ENCODE data around the gene CAVIN2. TPM values are rescaled to one million over a fixed set of nuclear protein-coding genes. Genes with fewer than 3 reads are reported as not detected.

CAVIN2 gene
- total RNA-seq, 1 experiment from 2014 or later = not detected

- Mint-ChIP-seq H3K27ac (ENCODE audit: unreplicated experiment) (no peak overlapping the region), H3K9me3 (ENCODE audit: unreplicated experiment) (peaks cover 10% of the 10 kb centered on the region), H3K4me3 (ENCODE audit: unreplicated experiment) (no peak overlapping the region), H3K27me3 (ENCODE audit: insufficient read depth, unreplicated experiment) (no peaks in the 10 kb centered on the region), H3K36me3 (ENCODE audit: insufficient read depth, unreplicated experiment) (no peaks in the 10 kb centered on the region), H3K4me1 (ENCODE audit: low read depth, unreplicated experiment) (peaks cover under 1% of the 10 kb centered on the region)
- intact Hi-C loops (cut with micrococcal nuclease; ENCODE audit: unreplicated experiment) = no loop called here
- no peak for DNase-seq
- BruUV-seq (replicated peaks) = no TSS peak
- no peak overlapping the region for H3K4me3 ChIP-seq (ENCODE audit: low read depth, low read length)
- no peaks in the 10 kb centered on the region for H3K36me3 ChIP-seq (ENCODE audit: control insufficient read depth, insufficient read depth, low read length)
- no peaks in the 10 kb centered on the region for H3K9me3 ChIP-seq
- peaks cover 5% of the 10 kb centered on the region; the same call in 1 of the 2 replicates for H3K4me1 ChIP-seq
- ChIA-PET POLR2A (no interaction called here), CTCF (no interaction called here)
- no peaks in the 10 kb centered on the region for H3K27me3 ChIP-seq (replicated peaks; ENCODE audit: control insufficient read depth, insufficient read depth, low read length)
- no peak for TF ChIP-seq CTCF (IDR thresholded peaks at IDR 0.05; ENCODE audit: insufficient read depth in 1 of 2, low read depth in 1 of 2, low read length in 1 of 2, severe bottlenecking in 1 of 2, unreplicated experiment in 1 of 2)
Observed at GRCh38 chr2:191795715-191796114, 51.2 kb downstream of the CAVIN2 start.

GRCh38 chr2:191791953-191792560 lies 54.8 kb downstream of the CAVIN2 start:
- no peak for DNase-seq
- 0 out of 2 replicates have a peak, but pooled peaks cover under 1% of the 10 kb centered on the region for H3K4me1 ChIP-seq
- ChIA-PET POLR2A (no interaction called here), CTCF (interaction anchor here (1.0 kb wide), 1 partner anchor 10 kb away, joined by 3 read pairs; no protein-coding TSS in a partner anchor)
- Mint-ChIP-seq H3K27ac (ENCODE audit: unreplicated experiment) (no peak overlapping the region), H3K9me3 (ENCODE audit: unreplicated experiment) (no peaks in the 10 kb centered on the region), H3K36me3 (ENCODE audit: insufficient read depth, unreplicated experiment) (no peaks in the 10 kb centered on the region), H3K27me3 (ENCODE audit: insufficient read depth, unreplicated experiment) (no peaks in the 10 kb centered on the region), H3K4me1 (ENCODE audit: low read depth, unreplicated experiment) (no peaks in the 10 kb centered on the region), H3K4me3 (ENCODE audit: unreplicated experiment) (no peak overlapping the region)
- TF ChIP-seq CTCF (IDR thresholded peaks at IDR 0.05; ENCODE audit: insufficient read depth in 1 of 2, low read depth in 1 of 2, low read length in 1 of 2, severe bottlenecking in 1 of 2, unreplicated experiment in 1 of 2) = no peak
- H3K36me3 ChIP-seq (ENCODE audit: control insufficient read depth, insufficient read depth, low read length) = no peaks in the 10 kb centered on the region
- intact Hi-C loops (cut with micrococcal nuclease; ENCODE audit: unreplicated experiment) = no loop called here
- H3K9me3 ChIP-seq = no peaks in the 10 kb centered on the region
- no TSS peak for BruUV-seq (replicated peaks)
- H3K27me3 ChIP-seq (replicated peaks; ENCODE audit: control insufficient read depth, insufficient read depth, low read length) = no peaks in the 10 kb centered on the region
- no peak overlapping the region for H3K4me3 ChIP-seq (ENCODE audit: low read depth, low read length)

GRCh38 chr2:191790737-191791136 lies 56.2 kb downstream of the CAVIN2 start:
- Mint-ChIP-seq H3K4me3 (ENCODE audit: unreplicated experiment) (no peak overlapping the region), H3K27ac (ENCODE audit: unreplicated experiment) (no peak overlapping the region), H3K36me3 (ENCODE audit: insufficient read depth, unreplicated experiment) (no peaks in the 10 kb centered on the region), H3K27me3 (ENCODE audit: insufficient read depth, unreplicated experiment) (no peaks in the 10 kb centered on the region), H3K4me1 (ENCODE audit: low read depth, unreplicated experiment) (no peaks in the 10 kb centered on the region), H3K9me3 (ENCODE audit: unreplicated experiment) (no peaks in the 10 kb centered on the region)
- Histone ChIP-seq H3K9me3 (no peaks in the 10 kb centered on the region), H3K4me1 (no peaks in the 10 kb centered on the region), H3K36me3 (ENCODE audit: control insufficient read depth, insufficient read depth, low read length) (no peaks in the 10 kb centered on the region), H3K27me3 (replicated peaks; ENCODE audit: control insufficient read depth, insufficient read depth, low read length) (no peaks in the 10 kb centered on the region), H3K4me3 (ENCODE audit: low read depth, low read length) (no peak overlapping the region)
- DNase-seq = no peak
- ChIA-PET CTCF (no interaction called here), POLR2A (no interaction called here)
- intact Hi-C loops (cut with micrococcal nuclease; ENCODE audit: unreplicated experiment) = no loop called here
- TF ChIP-seq CTCF (IDR thresholded peaks at IDR 0.05; ENCODE audit: insufficient read depth in 1 of 2, low read depth in 1 of 2, low read length in 1 of 2, severe bottlenecking in 1 of 2, unreplicated experiment in 1 of 2) = no peak
- no TSS peak for BruUV-seq (replicated peaks)
